Measurements from ENCODE around the gene ANKH. TPM values are rescaled to one million over a fixed set of nuclear protein-coding genes. Genes with fewer than 3 reads are reported as not detected.
"Not testable (repeated sequence)": the region's sequence is repeated elsewhere in the genome, so short reads cannot be mapped to it uniquely, and the experiment has no call there.

The ANKH gene
- total RNA-seq, 1 experiment from 2014 or later = 30.8 TPM

DNA sequence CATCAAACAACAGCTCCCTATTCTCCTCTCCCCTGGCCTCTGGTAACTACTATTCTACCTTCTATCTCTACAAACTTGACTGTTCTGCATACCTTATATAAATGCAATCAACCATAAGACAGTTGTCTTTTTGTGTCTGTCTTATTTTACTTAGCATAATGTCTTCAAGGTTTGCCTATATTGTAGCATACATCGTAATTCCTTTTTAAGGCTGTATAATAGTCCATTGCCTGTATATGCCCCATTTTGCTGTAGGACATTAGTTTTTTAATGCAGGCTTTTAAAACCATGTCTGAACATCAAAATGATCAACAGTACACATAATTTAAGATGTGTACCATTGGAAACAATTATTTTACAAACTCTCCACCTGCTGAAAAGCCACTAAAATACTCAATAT is 12.4 kb downstream of the ANKH start:
- no peak for DNase-seq (ENCODE audit: extremely low read depth, low read depth)

DNA sequence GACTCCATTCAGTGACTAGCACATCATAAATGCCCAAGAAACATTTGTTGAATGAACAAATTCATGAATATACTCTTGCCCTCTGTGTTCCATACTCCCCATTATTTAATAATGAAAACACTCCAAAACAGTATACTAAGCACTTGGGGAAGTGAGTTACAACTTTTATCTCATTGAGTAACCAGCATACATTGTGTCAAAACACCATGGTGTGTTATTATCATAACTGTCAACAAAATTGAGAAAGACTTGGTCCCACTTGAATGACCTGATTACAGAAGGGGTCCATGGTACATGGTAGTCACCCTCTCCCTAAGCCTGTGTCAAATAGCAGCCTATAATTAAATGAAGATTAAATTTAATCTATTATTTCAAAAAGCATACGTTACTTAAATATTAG is 16.2 kb downstream of the ANKH start:
- DNase-seq (ENCODE audit: extremely low read depth, low read depth) = no peak

DNA sequence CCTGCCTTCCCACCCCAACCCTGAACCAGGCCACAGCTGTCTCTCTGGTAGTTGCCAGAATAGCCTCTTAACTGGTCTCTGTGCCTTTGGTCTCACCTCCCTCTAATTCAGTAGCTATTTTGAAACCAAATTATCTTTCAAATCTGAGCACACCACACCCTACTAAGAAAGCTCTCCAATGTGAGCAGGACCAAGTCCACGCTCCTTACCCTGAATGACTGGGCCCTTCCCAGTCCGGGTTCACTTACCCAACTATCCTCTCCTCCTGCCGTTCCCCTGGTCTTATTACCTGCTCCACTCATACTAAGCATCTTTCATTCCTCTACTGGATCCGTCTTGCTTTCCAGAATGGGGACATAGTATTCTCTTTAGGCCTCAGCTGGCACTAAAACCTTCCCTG is 16.8 kb downstream of the ANKH start:
- DNase-seq (ENCODE audit: extremely low read depth, low read depth) = no peak

GRCh38 chr5:14853685-14854084 is 17.9 kb downstream of the ANKH start:
- no peak for DNase-seq (ENCODE audit: extremely low read depth, low read depth)

GRCh38 chr5:14852779-14853178 is 18.8 kb downstream of the ANKH start:
- no peak for DNase-seq (ENCODE audit: extremely low read depth, low read depth)

- DNase-seq (ENCODE audit: extremely low read depth, low read depth) = no peak
Observed at GRCh38 chr5:14851999-14852526, 19.5 kb downstream of the ANKH start.

- DNase-seq (ENCODE audit: extremely low read depth, low read depth) = no peak
Observed at GRCh38 chr5:14851597-14851996, 20.0 kb downstream of the ANKH start.

DNA sequence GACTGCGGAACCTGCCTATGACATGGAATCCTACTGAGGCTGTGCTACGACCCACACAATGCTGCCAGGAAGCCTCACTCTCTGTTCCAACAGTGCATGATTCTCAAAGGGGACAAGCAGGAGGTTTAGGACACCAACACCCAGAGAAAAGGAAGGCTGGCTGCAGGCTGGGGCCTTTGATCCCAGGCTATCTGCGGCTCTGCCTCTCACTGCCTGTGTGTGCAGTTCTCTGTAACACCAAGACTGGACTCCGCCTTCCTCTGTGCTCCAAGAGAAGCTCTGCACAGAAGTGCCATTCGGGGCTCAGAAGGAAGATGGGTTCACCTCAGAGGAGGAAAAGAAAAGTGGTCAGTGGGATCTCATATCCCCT is 20.5 kb downstream of the ANKH start:
- DNase-seq (ENCODE audit: extremely low read depth, low read depth) = no peak

GRCh38 chr5:14850419-14851049 is 21.0 kb downstream of the ANKH start:
- DNase-seq (ENCODE audit: extremely low read depth, low read depth) = no peak

GRCh38 chr5:14849516-14850294 is 21.9 kb downstream of the ANKH start:
- no peak for DNase-seq (ENCODE audit: extremely low read depth, low read depth)

GRCh38 chr5:14848942-14849341 is 22.6 kb downstream of the ANKH start:
- not testable (repeated sequence) for DNase-seq (ENCODE audit: extremely low read depth, low read depth)

DNA sequence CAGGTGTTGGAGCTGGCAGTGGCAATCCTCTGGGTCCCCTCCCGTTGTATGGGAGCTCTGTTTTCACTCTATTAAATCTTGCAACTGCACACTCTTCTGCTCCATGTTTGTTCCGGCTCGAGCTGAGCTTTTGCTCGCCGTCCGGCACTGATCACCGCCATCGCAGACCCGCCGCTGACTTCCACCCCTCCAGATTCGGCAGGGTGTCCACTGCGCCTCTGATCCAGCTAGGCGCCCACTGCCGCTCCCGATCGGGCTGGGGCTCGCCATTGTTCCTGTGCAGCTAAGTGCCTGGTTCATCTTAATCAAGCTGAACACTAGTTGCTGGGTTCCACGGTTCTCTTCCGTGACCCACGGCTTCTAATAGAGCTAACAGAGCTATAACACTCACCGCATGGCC is 23.2 kb downstream of the ANKH start:
- DNase-seq (ENCODE audit: extremely low read depth, low read depth) = no peak

- no peak for DNase-seq (ENCODE audit: extremely low read depth, low read depth)
Observed at GRCh38 chr5:14847471-14847870, 24.1 kb downstream of the ANKH start.

- no peak for DNase-seq (ENCODE audit: extremely low read depth, low read depth)
Observed at GRCh38 chr5:14842117-14842516, 29.5 kb downstream of the ANKH start.

DNA sequence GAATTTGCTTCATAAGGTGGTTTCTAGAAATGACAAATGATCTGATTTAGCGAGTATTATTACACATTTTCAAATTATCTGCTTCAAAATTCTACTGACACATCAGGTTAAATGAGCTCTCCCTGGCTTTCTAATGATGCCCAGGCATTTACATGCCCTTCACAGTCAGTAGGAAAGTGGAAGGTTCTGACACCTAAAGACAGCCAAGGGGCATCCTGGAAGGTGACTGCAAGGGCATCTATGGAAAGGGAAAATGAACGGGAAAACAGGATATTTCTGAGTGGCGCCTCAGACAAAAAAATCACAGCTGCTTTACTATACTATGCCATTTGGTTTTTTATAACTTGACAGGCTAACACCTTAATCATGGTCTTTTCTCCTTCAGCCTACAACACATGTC is 31.0 kb downstream of the ANKH start:
- no peak for DNase-seq (ENCODE audit: extremely low read depth, low read depth)

- no peak for DNase-seq (ENCODE audit: extremely low read depth, low read depth)
Observed at GRCh38 chr5:14838396-14839319, 32.9 kb downstream of the ANKH start.

- not testable (repeated sequence) for DNase-seq (ENCODE audit: extremely low read depth, low read depth)
Observed at GRCh38 chr5:14837423-14838122, 34.0 kb downstream of the ANKH start.

GRCh38 chr5:14834584-14835550 is 36.7 kb downstream of the ANKH start:
- no peak for DNase-seq (ENCODE audit: extremely low read depth, low read depth)

DNA sequence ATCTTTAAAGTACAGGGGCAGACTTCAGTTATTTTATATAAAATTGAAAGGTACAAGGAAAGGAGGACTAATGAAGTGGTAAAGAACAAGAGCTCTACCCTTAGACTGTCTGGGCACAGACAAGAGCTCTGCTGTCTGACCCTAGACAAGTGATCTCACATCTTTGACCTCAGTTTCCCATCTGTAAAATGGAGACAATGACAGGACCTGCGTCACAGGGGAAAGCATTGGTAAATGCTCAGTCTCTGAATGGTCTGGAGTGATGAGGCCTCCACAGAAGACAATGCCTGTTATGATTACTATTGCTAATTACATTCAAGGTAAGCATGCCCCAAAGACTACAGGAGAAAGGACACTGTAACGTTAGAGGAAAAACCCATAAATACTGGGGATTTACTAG is 37.5 kb downstream of the ANKH start:
- no peak for DNase-seq (ENCODE audit: extremely low read depth, low read depth)

- no peak for DNase-seq (ENCODE audit: extremely low read depth, low read depth)
Observed at GRCh38 chr5:14831006-14831338, 40.6 kb downstream of the ANKH start.
